GM12801 (cell line): ENCODE results near the gene WIF1.

Experiments used
- CTCF ChIP-seq: IDR thresholded peaks from one replicate; pipeline ENCODE4 v1.5.1; 2011; ENCODE audit warnings: control low read depth; ENCODE audit not compliant: insufficient read length; ENCODE audit errors: extremely low read depth

WIF1 gene

GRCh38 chr12:65139389-65139788, 18.3 kb upstream of the WIF1 start:
- TF ChIP-seq CTCF, result no peak

GRCh38 chr12:65133879-65134278, 12.8 kb upstream of the WIF1 start:
- no peak for TF ChIP-seq CTCF

GRCh38 chr12:65126482-65126881, 5.4 kb upstream of the WIF1 start:
- TF ChIP-seq CTCF, result no peak

- TF ChIP-seq CTCF, result no peak
Measured at GRCh38 chr12:65125975-65126374, 4.9 kb upstream of the WIF1 start.

- TF ChIP-seq CTCF, result no peak
Measured at GRCh38 chr12:65125247-65125646, 4.1 kb upstream of the WIF1 start.

GRCh38 chr12:65123435-65124063, 2.4 kb upstream of the WIF1 start:
- TF ChIP-seq CTCF, result no peak

- TF ChIP-seq CTCF, result no peak
Measured at GRCh38 chr12:65122703-65123102, 1.6 kb upstream of the WIF1 start.
